Chondrocyte (in vitro differentiated cells): ENCODE results near the gene PRKD1. TPM values are rescaled to one million over a fixed set of nuclear protein-coding genes. Genes with fewer than 3 reads are reported as not detected.

Experiments used
- DNase-seq: peaks from one replicate; pipeline ENCODE4 v3.0.0; 2021; ENCODE audit warnings: mixed read lengths, low spot score
- H3K27ac Mint-ChIP-seq: one replicate; pipeline ENCODE4 v1.8.0; 2021; ENCODE audit warnings: mild to moderate bottlenecking, moderate library complexity, mixed read lengths; ENCODE audit not compliant: unreplicated experiment
- H3K27me3 Mint-ChIP-seq: 2 replicates; pipeline ENCODE4 v1.8.0; 2021; ENCODE audit warnings: low read depth, mixed read lengths
- H3K36me3 Mint-ChIP-seq: 2 replicates; pipeline ENCODE4 v1.8.0; 2021; ENCODE audit warnings: low read depth, mixed read lengths
- H3K4me1 Mint-ChIP-seq: 2 replicates; pipeline ENCODE4 v1.8.0; 2021; ENCODE audit warnings: low read depth, mild to moderate bottlenecking, mixed read lengths
- H3K4me3 Mint-ChIP-seq: one replicate; pipeline ENCODE4 v1.8.0; 2021; ENCODE audit warnings: mild to moderate bottlenecking, moderate library complexity, mixed read lengths; ENCODE audit not compliant: unreplicated experiment
- H3K9me3 Mint-ChIP-seq: 2 replicates; pipeline ENCODE4 v1.8.0; 2021; ENCODE audit warnings: low read depth, mixed read lengths
- total RNA-seq: library from RNA; stranded (reverse); gene quantifications from 3 replicates; pipeline ENCODE4 v1.2.1, GENCODE V29; 2021
- TF ChIP-seq, protein P1 (sequence below): fragments of 200-600 bp; sonication (generic); IDR thresholded peaks from 2 replicates; pipeline ENCODE4 v1.5.0; 2021; ENCODE audit warnings: antibody characterized with exemption, mild to moderate bottlenecking, moderate library complexity

PRKD1 gene
- total RNA-seq, 1 donor from 2014 or later, result 11.1 TPM

GRCh38 chr14:29941401-29941800 is 13.8 kb upstream of the PRKD1 start:
- no peak overlapping the region for H3K27ac Mint-ChIP-seq
- peaks cover 11% of the 10 kb centered on the region for H3K9me3 Mint-ChIP-seq
- no peaks in the 10 kb centered on the region for H3K4me1 Mint-ChIP-seq
- H3K27me3 Mint-ChIP-seq, result no peaks in the 10 kb centered on the region
- no peak overlapping the region for H3K4me3 Mint-ChIP-seq
- TF ChIP-seq, protein P1, sequence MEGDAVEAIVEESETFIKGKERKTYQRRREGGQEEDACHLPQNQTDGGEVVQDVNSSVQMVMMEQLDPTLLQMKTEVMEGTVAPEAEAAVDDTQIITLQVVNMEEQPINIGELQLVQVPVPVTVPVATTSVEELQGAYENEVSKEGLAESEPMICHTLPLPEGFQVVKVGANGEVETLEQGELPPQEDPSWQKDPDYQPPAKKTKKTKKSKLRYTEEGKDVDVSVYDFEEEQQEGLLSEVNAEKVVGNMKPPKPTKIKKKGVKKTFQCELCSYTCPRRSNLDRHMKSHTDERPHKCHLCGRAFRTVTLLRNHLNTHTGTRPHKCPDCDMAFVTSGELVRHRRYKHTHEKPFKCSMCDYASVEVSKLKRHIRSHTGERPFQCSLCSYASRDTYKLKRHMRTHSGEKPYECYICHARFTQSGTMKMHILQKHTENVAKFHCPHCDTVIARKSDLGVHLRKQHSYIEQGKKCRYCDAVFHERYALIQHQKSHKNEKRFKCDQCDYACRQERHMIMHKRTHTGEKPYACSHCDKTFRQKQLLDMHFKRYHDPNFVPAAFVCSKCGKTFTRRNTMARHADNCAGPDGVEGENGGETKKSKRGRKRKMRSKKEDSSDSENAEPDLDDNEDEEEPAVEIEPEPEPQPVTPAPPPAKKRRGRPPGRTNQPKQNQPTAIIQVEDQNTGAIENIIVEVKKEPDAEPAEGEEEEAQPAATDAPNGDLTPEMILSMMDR, result no peak
- no peak for DNase-seq
- no peaks in the 10 kb centered on the region for H3K36me3 Mint-ChIP-seq

DNA sequence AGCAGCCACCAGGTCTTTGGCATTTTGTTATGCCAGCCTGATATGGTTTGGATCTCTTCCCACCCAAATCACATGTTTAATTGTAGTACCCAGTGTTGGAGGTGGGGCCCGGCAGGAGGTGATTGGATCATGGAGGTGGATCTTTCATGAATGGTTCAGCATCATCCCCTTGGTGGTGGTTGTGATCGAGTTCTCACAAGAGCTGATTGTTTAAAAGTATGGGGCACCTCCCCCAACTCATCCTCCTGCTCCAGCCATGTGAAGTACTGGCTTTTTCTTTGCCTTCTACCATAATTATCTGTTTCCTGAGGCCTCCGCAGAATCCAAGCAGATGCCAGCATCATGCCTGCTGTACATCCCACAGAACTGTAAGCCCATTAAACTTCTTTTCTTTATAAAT is 12.8 kb upstream of the PRKD1 start:
- Mint-ChIP-seq H3K27ac (no peak overlapping the region), H3K36me3 (no peaks in the 10 kb centered on the region), H3K4me3 (no peak overlapping the region), H3K4me1 (no peaks in the 10 kb centered on the region), H3K27me3 (no peaks in the 10 kb centered on the region), H3K9me3 (peaks cover 8% of the 10 kb centered on the region)
- DNase-seq, result no peak
- TF ChIP-seq, protein P1, result no peak

DNA sequence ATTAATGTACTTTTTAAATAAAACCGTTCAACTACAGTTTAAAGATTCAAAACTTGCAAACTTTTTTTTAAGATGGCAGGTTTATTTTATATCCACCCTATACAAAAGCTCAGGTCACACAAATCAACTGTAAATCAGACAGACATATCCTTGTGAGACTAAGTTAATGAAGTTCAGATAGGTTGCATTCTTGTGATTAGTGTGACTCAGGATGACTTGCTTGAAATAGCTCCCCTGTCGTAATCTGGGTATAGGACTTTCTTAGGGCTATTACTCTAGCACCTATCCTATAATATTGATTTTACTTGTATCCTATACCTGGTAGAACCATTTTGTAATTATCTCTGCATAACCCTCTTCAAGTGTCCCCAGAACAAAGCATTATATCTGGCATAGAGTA is 9.5 kb upstream of the PRKD1 start:
- no peaks in the 10 kb centered on the region for H3K4me1 Mint-ChIP-seq
- no peak overlapping the region for H3K4me3 Mint-ChIP-seq
- TF ChIP-seq, protein P1, result no peak
- no peaks in the 10 kb centered on the region for H3K9me3 Mint-ChIP-seq
- DNase-seq, result no peak
- no peak overlapping the region for H3K27ac Mint-ChIP-seq
- H3K27me3 Mint-ChIP-seq, result no peaks in the 10 kb centered on the region
- no peaks in the 10 kb centered on the region for H3K36me3 Mint-ChIP-seq

GRCh38 chr14:29930283-29930682 is 2.6 kb upstream of the PRKD1 start:
- H3K9me3 Mint-ChIP-seq, result no peaks in the 10 kb centered on the region
- TF ChIP-seq, protein P1, result no peak
- H3K4me3 Mint-ChIP-seq, result no peak overlapping the region
- H3K27ac Mint-ChIP-seq, result no peak overlapping the region
- no peak for DNase-seq
- no peaks in the 10 kb centered on the region for H3K27me3 Mint-ChIP-seq
- H3K4me1 Mint-ChIP-seq, result peaks cover 15% of the 10 kb centered on the region
- no peaks in the 10 kb centered on the region for H3K36me3 Mint-ChIP-seq

GRCh38 chr14:29928117-29928640 is 532 bp upstream of the PRKD1 start:
- no peaks in the 10 kb centered on the region for H3K36me3 Mint-ChIP-seq
- H3K27me3 Mint-ChIP-seq, result no peaks in the 10 kb centered on the region
- no peak for DNase-seq
- peak overlapping the region; percentile 49 for H3K4me3 Mint-ChIP-seq
- no peaks in the 10 kb centered on the region for H3K9me3 Mint-ChIP-seq
- TF ChIP-seq, protein P1, result peak; percentile 21
- peaks cover 25% of the 10 kb centered on the region for H3K4me1 Mint-ChIP-seq
- no peak overlapping the region for H3K27ac Mint-ChIP-seq
